ENCODE data around the gene BECN2. TPM values are rescaled to one million over a fixed set of nuclear protein-coding genes. Genes with fewer than 3 reads are reported as not detected.

Gene BECN2
- total RNA-seq, 5 donors from 2014 or later (not counting 1 experiment from before 2014, with no cell fraction given), result not detected

DNA sequence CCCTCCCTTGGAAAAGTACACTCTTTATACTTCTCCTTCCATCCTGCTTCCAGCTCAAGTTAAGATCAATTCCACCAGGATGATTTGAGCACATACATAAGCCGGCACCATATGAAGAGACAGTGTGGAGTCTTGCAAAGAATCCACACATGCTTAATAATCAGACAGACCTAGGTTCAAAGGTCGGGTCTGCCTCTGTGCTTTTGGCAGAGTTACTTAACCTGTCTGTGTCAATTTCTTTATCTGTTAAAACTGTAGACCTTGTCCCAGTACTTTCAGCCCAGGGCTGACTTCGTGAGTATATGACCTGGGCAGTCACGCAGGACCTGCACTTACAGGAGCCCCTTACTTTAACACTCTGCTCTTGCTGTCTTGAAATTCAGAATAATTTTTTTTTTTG lies 30.2 kb upstream of the BECN2 start:
- ChIA-PET POLR2A (no interaction called here), CTCF (no interaction called here)
- no peak overlapping the region for H3K4me3 ChIP-seq (ENCODE audit: control insufficient read depth in 1 of 2, extremely low read depth in 1 of 2, low read length in 1 of 2)
- peaks cover 0 to 3% of the 10 kb centered on the region in 2 experiments for H3K27me3 ChIP-seq (replicated peaks in 1 of 2; ENCODE audit: control insufficient read depth in 2 of 2, extremely low read depth in 1 of 2, insufficient read depth in 2 of 2, low read length in 1 of 2)
- Mint-ChIP-seq H3K4me3 (no peak overlapping the region), H3K36me3 (no peaks in the 10 kb centered on the region), H3K27me3 (peaks cover 3 to 4% of the 10 kb centered on the region in 2 donors), H3K4me1 (no peaks in the 10 kb centered on the region), H3K27ac (no peak overlapping the region), H3K9me3 (no peaks in the 10 kb centered on the region)
- ATAC-seq (replicated peaks in 1 of 4) (no peak), DNase-seq (no peak)
- no peaks in the 10 kb centered on the region for H3K9me3 ChIP-seq
- 93% methylated on average over 3 of the region's 4 CpGs for WGBS (ENCODE audit: insufficient coverage)
- no peaks in the 10 kb centered on the region for H3K36me3 ChIP-seq (ENCODE audit: control insufficient read depth in 2 of 2, extremely low read depth in 1 of 2, insufficient read depth in 1 of 2, low read length in 1 of 2)
- H3K4me1 ChIP-seq (ENCODE audit: control insufficient read depth in 1 of 2, extremely low read depth in 1 of 2, insufficient read depth in 2 of 2, low read length in 2 of 2), result no peaks in the 10 kb centered on the region
- no peak overlapping the region for H3K27ac ChIP-seq (ENCODE audit: low read length)

DNA sequence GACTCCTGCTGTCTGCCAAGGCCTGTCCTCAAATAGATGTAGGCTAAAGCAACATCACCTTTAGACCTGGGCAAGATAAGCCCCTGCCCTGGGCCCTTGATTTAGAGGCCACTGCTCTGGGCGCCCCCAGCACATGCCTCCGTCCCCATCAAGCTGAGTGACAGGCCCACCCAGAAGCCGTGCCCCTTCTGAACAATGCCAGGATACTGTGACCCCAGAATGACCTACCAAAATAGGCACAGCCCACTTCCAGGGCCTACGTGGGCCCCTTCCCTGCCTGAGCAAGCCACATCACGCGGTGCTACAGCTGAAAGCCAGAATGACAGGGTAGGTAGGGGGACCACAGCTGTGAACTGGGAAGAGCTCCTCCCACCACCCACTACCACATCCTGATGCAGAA lies 24.7 kb upstream of the BECN2 start:
- Histone ChIP-seq H3K4me3 (ENCODE audit: control insufficient read depth in 1 of 2, extremely low read depth in 1 of 2, low read length in 1 of 2) (no peak overlapping the region), H3K27me3 (replicated peaks in 1 of 2; ENCODE audit: control insufficient read depth in 2 of 2, extremely low read depth in 1 of 2, insufficient read depth in 2 of 2, low read length in 1 of 2) (peaks cover 0 to 7% of the 10 kb centered on the region in 2 experiments), H3K9me3 (no peaks in the 10 kb centered on the region), H3K27ac (ENCODE audit: low read length) (no peak overlapping the region), H3K36me3 (ENCODE audit: control insufficient read depth in 2 of 2, extremely low read depth in 1 of 2, insufficient read depth in 1 of 2, low read length in 1 of 2) (no peaks in the 10 kb centered on the region), H3K4me1 (ENCODE audit: control insufficient read depth in 1 of 2, extremely low read depth in 1 of 2, insufficient read depth in 2 of 2, low read length in 2 of 2) (no peaks in the 10 kb centered on the region)
- DNase-seq (no peak), ATAC-seq (replicated peaks in 1 of 4) (no peak)
- 77% methylated on average over 3 of the region's 6 CpGs for WGBS (ENCODE audit: insufficient coverage)
- ChIA-PET CTCF (no interaction called here), POLR2A (no interaction called here)
- Mint-ChIP-seq H3K36me3 (no peaks in the 10 kb centered on the region), H3K4me3 (no peak overlapping the region), H3K27me3 (peaks cover 0 to 12% of the 10 kb centered on the region in 2 donors), H3K4me1 (no peaks in the 10 kb centered on the region), H3K27ac (no peak overlapping the region), H3K9me3 (no peaks in the 10 kb centered on the region)

DNA sequence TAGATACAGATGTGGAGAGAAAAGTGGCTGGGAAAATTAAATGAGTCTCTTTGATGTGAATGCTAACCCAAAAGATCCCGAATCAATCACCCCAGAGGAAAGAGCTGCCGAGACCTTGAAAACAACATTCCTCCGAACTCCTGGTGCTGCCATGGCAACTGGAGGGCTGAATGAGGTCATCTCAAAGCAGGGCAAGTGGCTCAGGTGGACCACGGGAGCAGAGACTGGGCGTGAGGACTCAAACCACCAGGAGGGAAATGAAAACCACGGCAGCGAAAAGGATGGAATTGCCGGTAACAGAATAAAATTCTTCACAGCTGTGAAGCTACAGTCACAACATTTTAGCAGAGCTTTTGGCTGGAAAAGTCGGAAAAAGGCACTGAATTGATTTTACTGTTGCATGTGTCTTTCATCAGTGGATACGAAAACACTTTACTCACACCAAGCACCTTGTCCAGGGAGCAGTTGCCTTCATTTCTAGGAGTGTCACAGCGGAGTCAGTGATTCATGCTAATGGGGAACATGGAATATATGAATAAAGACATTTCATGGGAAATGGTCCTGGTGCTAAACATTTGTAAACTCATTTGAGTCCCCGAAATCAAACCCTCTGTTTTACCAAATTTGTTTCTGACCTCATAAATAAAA lies 23.2 kb upstream of the BECN2 start:
- CTCF ChIA-PET, result no interaction called here

DNA sequence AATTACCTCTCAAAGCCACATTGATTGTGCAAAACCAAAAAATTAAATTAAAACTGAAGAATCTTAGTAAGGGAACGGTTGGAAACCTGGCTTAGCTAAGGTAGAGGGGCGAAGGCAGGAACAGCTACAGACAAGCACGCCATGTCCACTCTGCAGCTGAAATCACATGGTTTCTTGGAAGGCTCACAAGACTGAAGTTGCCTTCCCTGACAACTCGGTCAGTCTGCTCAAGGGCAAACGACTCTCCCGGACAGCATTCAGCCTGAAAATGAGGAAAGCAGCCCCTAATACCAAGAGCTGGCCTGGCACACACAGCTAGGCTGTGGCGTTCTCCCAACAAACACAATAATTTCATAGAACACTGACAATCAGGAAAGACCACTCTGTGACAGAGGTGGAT lies 22.7 kb upstream of the BECN2 start:
- H3K4me1 Mint-ChIP-seq, result no peaks in the 10 kb centered on the region
- H3K27me3 Mint-ChIP-seq, result peaks cover 0 to 12% of the 10 kb centered on the region in 2 donors
- no peaks in the 10 kb centered on the region for H3K36me3 Mint-ChIP-seq
- Histone ChIP-seq H3K36me3 (ENCODE audit: control insufficient read depth in 2 of 2, extremely low read depth in 1 of 2, insufficient read depth in 1 of 2, low read length in 1 of 2) (no peaks in the 10 kb centered on the region), H3K27me3 (replicated peaks in 1 of 2; ENCODE audit: control insufficient read depth in 2 of 2, extremely low read depth in 1 of 2, insufficient read depth in 2 of 2, low read length in 1 of 2) (peaks cover 0 to 4% of the 10 kb centered on the region in 2 experiments), H3K4me3 (ENCODE audit: control insufficient read depth in 1 of 2, extremely low read depth in 1 of 2, low read length in 1 of 2) (no peak overlapping the region), H3K4me1 (ENCODE audit: control insufficient read depth in 1 of 2, extremely low read depth in 1 of 2, insufficient read depth in 2 of 2, low read length in 2 of 2) (no peaks in the 10 kb centered on the region), H3K9me3 (no peaks in the 10 kb centered on the region), H3K27ac (ENCODE audit: low read length) (no peak overlapping the region)
- H3K9me3 Mint-ChIP-seq, result peaks cover 5 to 7% (median 6%) of the 10 kb centered on the region in 3 donors
- 81% methylated on average over 5 of the region's 7 CpGs for WGBS (ENCODE audit: insufficient coverage)
- POLR2A ChIA-PET, result no interaction called here
- DNase-seq, result no peak
- ATAC-seq (replicated peaks in 1 of 4), result no peak
- CTCF ChIA-PET, result no interaction called here
- no peak overlapping the region for H3K4me3 Mint-ChIP-seq
- H3K27ac Mint-ChIP-seq, result no peak overlapping the region

More for the DNA sequence above, 23.2 kb upstream of the BECN2 start:
- Histone ChIP-seq H3K27me3 (replicated peaks in 1 of 2; ENCODE audit: control insufficient read depth in 2 of 2, extremely low read depth in 1 of 2, insufficient read depth in 2 of 2, low read length in 1 of 2) (peaks cover 0 to 4% of the 10 kb centered on the region in 2 experiments), H3K27ac (ENCODE audit: low read length) (no peak overlapping the region), H3K4me3 (ENCODE audit: control insufficient read depth in 1 of 2, extremely low read depth in 1 of 2, low read length in 1 of 2) (no peak overlapping the region), H3K4me1 (ENCODE audit: control insufficient read depth in 1 of 2, extremely low read depth in 1 of 2, insufficient read depth in 2 of 2, low read length in 2 of 2) (no peaks in the 10 kb centered on the region), H3K9me3 (no peaks in the 10 kb centered on the region), H3K36me3 (ENCODE audit: control insufficient read depth in 2 of 2, extremely low read depth in 1 of 2, insufficient read depth in 1 of 2, low read length in 1 of 2) (no peaks in the 10 kb centered on the region)
- no peaks in the 10 kb centered on the region for H3K4me1 Mint-ChIP-seq
- no peaks in the 10 kb centered on the region for H3K36me3 Mint-ChIP-seq
- H3K27me3 Mint-ChIP-seq, result peaks cover 0 to 14% of the 10 kb centered on the region in 2 donors
- DNase-seq (no peak), ATAC-seq (replicated peaks in 1 of 4) (no peak)
- POLR2A ChIA-PET, result no interaction called here
- WGBS (ENCODE audit: insufficient coverage), result 34% methylated on average over 5 of the region's 12 CpGs
- no peak overlapping the region for H3K4me3 Mint-ChIP-seq
- H3K27ac Mint-ChIP-seq, result no peak overlapping the region
- H3K9me3 Mint-ChIP-seq, result peaks cover 5 to 7% (median 6%) of the 10 kb centered on the region in 3 donors

DNA sequence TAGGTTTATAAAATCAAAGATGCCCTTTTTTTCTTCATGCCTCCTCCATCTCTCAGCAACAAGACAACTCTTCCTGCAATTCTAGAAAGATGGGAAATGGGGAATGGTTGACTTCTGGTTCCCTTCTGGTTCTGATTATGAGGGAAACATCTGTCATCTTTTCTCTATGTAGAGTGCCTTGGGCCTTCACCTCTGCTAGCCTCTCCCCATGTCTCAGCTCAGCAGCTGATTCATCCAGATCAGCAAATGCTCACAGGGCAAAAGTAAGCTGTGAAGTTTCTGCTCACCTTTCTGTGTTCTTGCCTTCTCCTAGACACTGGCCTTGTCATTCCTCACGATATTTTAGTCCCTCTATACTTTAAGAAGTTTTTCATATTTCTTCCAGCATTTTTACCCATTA lies 17.8 kb upstream of the BECN2 start:
- POLR2A ChIA-PET, result no interaction called here
- H3K9me3 Mint-ChIP-seq, result peaks cover 5 to 7% (median 6%) of the 10 kb centered on the region in 3 donors
- no peaks in the 10 kb centered on the region for H3K27me3 ChIP-seq (replicated peaks in 1 of 2; ENCODE audit: control insufficient read depth in 2 of 2, extremely low read depth in 1 of 2, insufficient read depth in 2 of 2, low read length in 1 of 2)
- peaks cover 0 to 3% of the 10 kb centered on the region in 2 donors for H3K27me3 Mint-ChIP-seq
- no peak overlapping the region for H3K27ac Mint-ChIP-seq
- no peaks in the 10 kb centered on the region for H3K36me3 ChIP-seq (ENCODE audit: control insufficient read depth in 2 of 2, extremely low read depth in 1 of 2, insufficient read depth in 1 of 2, low read length in 1 of 2)
- no peaks in the 10 kb centered on the region for H3K9me3 ChIP-seq
- CTCF ChIA-PET, result no interaction called here
- ATAC-seq (replicated peaks in 1 of 4) (no peak), DNase-seq (no peak)
- no peaks in the 10 kb centered on the region for H3K4me1 ChIP-seq (ENCODE audit: control insufficient read depth in 1 of 2, extremely low read depth in 1 of 2, insufficient read depth in 2 of 2, low read length in 2 of 2)
- peaks cover 0 to 3% (median 0%) of the 10 kb centered on the region in 3 donors for H3K4me1 Mint-ChIP-seq
- H3K36me3 Mint-ChIP-seq, result no peaks in the 10 kb centered on the region
- no peak overlapping the region for H3K4me3 Mint-ChIP-seq
- H3K4me3 ChIP-seq (ENCODE audit: control insufficient read depth in 1 of 2, extremely low read depth in 1 of 2, low read length in 1 of 2), result no peak overlapping the region
- H3K27ac ChIP-seq (ENCODE audit: low read length), result no peak overlapping the region
- WGBS (ENCODE audit: insufficient coverage), result no CpG with 5 or more reads among the region's 1 CpG

DNA sequence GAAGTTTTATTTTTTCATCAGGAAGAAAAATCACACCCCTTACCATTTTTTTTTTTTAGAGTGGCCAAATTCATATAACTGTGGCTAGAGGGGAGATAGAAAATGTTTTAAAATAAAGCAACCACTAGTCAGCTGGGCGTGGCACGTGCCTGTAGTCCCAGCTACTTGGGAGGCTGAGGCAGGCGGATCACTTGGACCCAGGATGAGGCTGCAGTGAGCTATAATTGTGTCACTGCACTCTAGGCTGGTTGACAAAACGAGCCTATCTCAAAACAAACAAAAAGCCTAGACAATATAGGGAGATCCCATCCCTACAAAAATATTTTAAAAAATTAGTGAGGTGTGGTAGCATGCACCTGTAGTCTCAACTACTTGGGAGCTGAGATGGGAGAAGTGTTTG lies 14.8 kb upstream of the BECN2 start:
- no CpG with 5 or more reads among the region's 4 CpGs for WGBS (ENCODE audit: insufficient coverage)
- Mint-ChIP-seq H3K27ac (no peak overlapping the region), H3K4me1 (peaks cover 0 to 3% (median 0%) of the 10 kb centered on the region in 3 donors), H3K27me3 (peaks cover 0 to 3% of the 10 kb centered on the region in 2 donors), H3K36me3 (no peaks in the 10 kb centered on the region), H3K9me3 (peaks cover 5 to 7% (median 6%) of the 10 kb centered on the region in 3 donors), H3K4me3 (no peak overlapping the region)
- no peak overlapping the region for H3K27ac ChIP-seq (ENCODE audit: low read length)
- H3K27me3 ChIP-seq (replicated peaks in 1 of 2; ENCODE audit: control insufficient read depth in 2 of 2, extremely low read depth in 1 of 2, insufficient read depth in 2 of 2, low read length in 1 of 2), result no peaks in the 10 kb centered on the region
- ChIA-PET CTCF (no interaction called here), POLR2A (interaction anchor here in 1 of 2 donors (0.6 kb wide), 1 partner anchor 54 kb away, joined by 3 read pairs; no protein-coding TSS in a partner anchor)
- H3K9me3 ChIP-seq, result no peaks in the 10 kb centered on the region
- DNase-seq (no peak), ATAC-seq (replicated peaks in 1 of 4) (no peak)
- H3K36me3 ChIP-seq (ENCODE audit: control insufficient read depth in 2 of 2, extremely low read depth in 1 of 2, insufficient read depth in 1 of 2, low read length in 1 of 2), result no peaks in the 10 kb centered on the region
- H3K4me3 ChIP-seq (ENCODE audit: control insufficient read depth in 1 of 2, extremely low read depth in 1 of 2, low read length in 1 of 2), result no peak overlapping the region
- H3K4me1 ChIP-seq (ENCODE audit: control insufficient read depth in 1 of 2, extremely low read depth in 1 of 2, insufficient read depth in 2 of 2, low read length in 2 of 2), result no peaks in the 10 kb centered on the region

Data from T-cell (primary cell).